CD4-positive, alpha-beta T cell treated with Interleukin-4 for 4 hours (primary cell): ENCODE results near the gene UBN2.
"Not testable (repeated sequence)": the region's sequence is repeated elsewhere in the genome, so short reads cannot be mapped to it uniquely, and the experiment has no call there.

Experiments used
- DNase-seq: peaks from one replicate; pipeline ENCODE4 v3.0.0-alpha.2; 2020

Gene UBN2

GRCh38 chr7:139300390-139300789, 69.4 kb downstream of the UBN2 start:
- DNase-seq: no peak

- DNase-seq: no peak
Observed at GRCh38 chr7:139304517-139304916, 73.5 kb downstream of the UBN2 start.

DNA sequence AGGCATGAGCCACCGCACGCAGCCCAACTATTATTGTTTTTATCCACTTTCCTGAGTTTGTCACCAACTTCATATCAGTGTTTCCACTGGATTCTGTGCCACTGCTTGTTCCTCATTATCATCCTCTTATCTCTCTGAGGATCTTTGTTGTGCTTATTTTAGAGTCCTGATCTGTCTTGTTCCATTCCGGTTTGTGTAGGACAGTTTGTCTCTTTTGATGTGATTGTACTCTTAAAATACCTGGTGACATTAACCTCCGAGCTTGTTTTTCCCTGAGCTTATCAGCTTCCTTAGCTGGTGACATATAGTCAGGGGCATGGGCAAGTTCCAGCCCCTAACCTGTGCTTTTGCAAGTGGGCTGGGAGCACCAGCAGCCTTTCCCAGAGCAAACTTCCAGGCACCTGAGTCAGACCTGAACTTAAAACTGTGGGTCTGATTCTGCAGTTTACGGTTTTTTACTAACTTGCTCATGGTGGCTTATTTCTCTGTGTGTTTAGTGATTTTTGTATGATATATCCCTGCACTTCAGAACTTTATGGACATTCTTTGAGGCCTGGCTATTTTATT, 87.0 kb downstream of the UBN2 start:
- DNase-seq: no peak

GRCh38 chr7:139321071-139321745, 90.2 kb downstream of the UBN2 start:
- DNase-seq: no peak

DNA sequence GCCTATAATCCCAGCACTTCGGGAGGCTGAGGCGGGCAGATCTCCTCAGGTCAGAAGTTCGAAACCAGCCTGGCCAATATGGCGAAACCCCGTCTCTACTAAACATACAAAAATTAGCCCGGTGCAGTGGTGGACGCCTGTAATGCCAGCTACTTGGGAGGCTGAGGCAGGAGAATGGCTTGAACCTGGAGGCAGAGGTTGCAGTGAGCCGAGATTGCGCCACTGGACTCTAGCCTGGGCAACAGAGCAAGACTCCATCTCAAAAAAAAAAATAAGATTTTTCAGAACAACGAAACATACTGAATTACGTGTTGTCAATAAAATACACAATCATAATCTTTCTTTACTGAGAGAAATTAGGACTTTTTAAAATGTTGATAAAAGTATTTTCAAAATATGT, 93.7 kb downstream of the UBN2 start:
- DNase-seq: not testable (repeated sequence)

- no peak for DNase-seq
Observed at GRCh38 chr7:139328375-139328774, 97.3 kb downstream of the UBN2 start.

DNA sequence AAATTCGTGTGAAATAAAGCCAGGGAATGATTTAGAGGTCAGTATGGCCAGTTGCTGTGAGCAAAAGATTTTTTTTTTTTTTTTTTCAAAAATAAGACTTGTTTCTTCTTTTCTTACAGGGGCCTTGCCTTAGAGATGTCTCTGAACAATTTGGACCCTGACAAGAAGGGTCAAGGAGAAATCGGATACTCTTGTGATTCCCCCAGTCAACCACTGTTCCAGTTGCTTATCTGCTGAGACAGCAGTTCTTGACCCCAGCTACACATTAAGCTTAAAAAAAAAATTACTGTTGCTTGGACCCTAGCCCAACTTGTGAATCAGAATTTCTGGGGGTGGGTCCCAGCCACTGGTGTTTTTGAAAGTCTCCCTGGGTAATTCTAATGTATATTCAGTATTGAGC, 98.1 kb downstream of the UBN2 start:
- DNase-seq: no peak

- no peak for DNase-seq
Observed at GRCh38 chr7:139330333-139331030, 99.4 kb downstream of the UBN2 start.

- DNase-seq: no peak
Observed at GRCh38 chr7:139332697-139333359, 101.8 kb downstream of the UBN2 start.

DNA sequence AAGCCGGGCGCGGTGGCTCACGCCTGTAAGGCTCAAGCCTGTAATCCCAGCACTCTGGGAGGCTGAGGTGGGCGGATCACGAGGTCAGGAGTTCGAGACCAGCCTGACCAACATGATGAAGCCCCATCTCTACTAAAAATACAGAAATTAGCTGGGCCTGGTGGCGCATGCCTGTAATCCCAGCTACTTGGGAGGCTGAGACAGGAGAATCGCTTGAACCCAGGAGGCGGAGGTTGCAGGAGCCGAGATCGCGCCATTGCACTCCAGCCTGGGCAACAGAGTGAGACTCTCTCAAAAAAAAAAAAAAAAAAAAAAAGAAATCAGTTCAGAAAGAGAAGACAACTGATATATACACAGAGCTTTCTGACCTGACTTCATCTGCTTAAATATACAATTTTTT, 102.4 kb downstream of the UBN2 start:
- not testable (repeated sequence) for DNase-seq

- DNase-seq: no peak
Observed at GRCh38 chr7:139334399-139335150, 103.5 kb downstream of the UBN2 start.

- DNase-seq: no peak
Observed at GRCh38 chr7:139339025-139339424, 108.0 kb downstream of the UBN2 start.

DNA sequence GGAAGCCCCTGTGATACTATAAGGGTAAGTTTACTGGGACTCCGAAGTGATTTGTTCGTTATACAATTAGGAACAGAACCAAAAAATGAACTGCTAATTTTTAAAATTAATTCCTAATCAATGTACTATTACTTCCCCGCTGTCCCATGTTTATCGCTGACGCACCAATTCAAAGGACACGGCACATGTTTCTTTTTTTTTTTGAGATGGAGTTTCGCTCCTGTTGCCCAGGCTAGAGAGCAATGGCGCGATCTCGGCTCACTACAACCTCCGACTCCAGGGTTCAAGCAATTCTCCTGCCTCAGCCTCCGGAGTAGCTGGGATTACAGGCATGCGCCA, 108.6 kb downstream of the UBN2 start:
- DNase-seq: no peak

DNA sequence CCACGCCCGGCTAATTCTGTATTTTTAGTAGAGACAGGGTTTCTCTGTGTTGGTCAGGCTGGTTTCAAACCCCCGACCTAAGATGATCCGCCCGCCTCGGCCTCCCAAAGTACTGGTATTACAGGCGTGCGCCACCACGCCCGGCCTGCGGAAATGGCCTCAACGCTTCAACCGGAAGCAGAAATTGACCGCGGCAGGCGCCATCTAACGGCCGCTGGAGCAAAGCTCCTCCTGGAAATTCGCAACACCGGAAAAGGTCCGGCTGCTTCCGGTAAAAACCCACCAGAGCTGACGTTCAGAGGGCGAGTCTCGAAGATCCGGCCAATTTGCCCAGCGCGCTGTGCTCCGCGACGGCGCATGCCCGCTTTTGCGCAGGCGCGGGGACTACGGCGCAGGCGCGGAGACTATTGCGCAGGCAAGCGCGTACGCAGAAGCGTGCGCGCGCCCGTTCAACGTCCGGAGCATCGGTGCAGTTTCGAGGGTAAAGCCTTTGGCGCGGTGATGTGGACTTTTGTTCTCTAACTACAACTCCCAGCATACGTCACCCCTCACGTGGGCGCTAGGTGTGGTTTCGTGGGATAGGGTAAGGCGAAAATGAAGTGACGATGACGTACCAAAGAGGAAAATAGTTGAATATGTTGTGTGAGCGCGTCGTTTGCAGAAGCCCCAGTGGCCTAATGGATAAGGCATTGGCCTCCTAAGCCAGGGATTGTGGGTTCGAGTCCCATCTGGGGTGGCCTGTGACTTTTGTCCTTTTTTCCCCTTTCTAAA, 109.2 kb downstream of the UBN2 start:
- peak; percentile 99 for DNase-seq

- DNase-seq: no peak
Observed at GRCh38 chr7:139340808-139341057, 109.7 kb downstream of the UBN2 start.

GRCh38 chr7:139341058-139341775, 110.2 kb downstream of the UBN2 start, which contains the start of gene FMC1:
FMC1 (plus strand) TSS chr7:139341337; CDS start chr7:139341385, 48 bp downstream.
- DNase-seq: peak; percentile 89

DNA sequence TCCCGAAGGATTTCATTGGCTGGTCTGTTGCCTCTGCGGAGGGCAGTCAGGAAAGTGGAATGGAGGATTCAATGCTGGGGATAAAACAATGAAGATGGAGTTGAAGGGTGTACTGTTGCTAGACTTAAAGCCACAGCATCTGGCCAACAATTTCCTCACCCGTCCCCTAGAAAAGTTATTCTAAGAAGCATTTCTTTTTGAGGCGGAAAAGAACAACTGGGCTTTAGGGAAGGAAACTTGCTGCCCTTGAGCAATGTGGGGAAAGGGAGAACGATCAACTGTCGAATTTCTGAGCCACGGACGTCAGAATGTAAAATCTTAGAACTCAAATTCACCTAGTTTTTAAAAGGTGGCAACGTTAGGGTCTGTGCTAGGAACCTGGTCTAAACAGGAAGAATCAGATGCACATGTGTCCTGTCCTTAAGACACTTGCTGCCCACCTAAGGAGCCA, 110.8 kb downstream of the UBN2 start:
- DNase-seq: no peak

GRCh38 chr7:139345042-139345441, 114.0 kb downstream of the UBN2 start:
- DNase-seq: no peak

- DNase-seq: no peak
Observed at GRCh38 chr7:139351027-139351426, 120.0 kb downstream of the UBN2 start.

- DNase-seq: no peak
Observed at GRCh38 chr7:139354729-139355128, 123.7 kb downstream of the UBN2 start.

DNA sequence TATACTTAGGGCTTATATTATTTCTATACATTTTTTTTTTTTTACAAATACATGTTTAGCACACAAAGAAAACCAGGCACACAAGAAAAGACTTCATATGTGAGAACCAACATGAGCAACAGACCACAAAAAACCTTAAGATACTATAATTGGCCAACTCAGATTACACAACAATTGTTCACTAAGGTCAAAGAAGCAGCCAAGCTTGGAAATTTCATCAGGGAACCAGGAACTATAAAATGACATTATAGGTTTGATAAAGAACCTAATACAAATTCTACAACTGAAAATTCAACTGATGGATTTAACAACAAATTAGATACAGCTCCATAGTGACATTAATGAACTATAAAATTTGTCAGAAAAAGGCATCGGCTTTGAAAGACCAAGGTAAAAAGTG, 124.3 kb downstream of the UBN2 start:
- no peak for DNase-seq
